ENCODE results near the gene MEF2A.
A peak's percentile ranks its signal among the peaks of the same experiment; 100 is the strongest.

MEF2A gene

DNA sequence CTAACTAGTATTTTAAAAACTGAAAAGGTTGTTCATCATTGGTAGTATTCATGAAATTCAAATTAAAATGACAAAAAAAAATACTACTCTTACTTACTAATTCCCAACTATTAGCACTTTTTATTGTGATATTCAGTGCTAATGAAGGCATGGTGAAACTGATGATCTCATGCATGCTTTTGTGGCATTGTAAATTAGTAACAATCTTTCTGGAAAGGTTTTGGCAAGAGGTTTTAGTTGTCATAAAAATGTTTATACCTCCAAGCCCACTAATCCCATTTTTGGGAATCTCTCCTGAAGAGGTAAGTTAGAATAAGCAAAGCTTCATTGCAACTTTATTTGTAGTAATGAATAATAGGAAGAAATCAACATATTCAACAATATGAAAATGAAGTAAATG, 114.5 kb downstream of the MEF2A start:
- in situ Hi-C loops (cut with MboI; ENCODE audit: low pct_unique_long_range_greater_than_20kb, low sequenced_read_pairs): no loop called here
- no peak for DNase-seq

GRCh38 chr15:99681990-99682389, 116.2 kb downstream of the MEF2A start:
- DNase-seq: no peak
- in situ Hi-C loops (cut with MboI; ENCODE audit: low pct_unique_long_range_greater_than_20kb, low sequenced_read_pairs): no loop called here

DNA sequence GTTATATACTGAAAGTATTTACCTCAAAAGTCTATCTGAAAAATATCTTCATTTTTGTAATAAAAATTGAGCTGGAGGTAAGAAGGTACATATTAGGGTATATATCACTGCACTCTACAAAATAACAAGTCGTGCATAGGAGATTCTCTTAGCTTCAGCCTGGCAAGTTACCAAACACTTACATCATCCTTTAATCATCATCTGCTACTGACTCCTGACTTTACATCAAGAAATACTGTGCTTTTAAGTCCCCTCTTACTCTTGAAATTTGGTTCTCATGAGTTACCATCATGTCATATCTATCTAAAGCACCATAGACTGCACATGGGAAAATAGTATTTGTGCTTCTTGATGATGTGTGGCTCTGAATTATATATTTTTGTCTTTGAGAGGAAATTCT, 116.7 kb downstream of the MEF2A start:
- in situ Hi-C loops (cut with MboI; ENCODE audit: low pct_unique_long_range_greater_than_20kb, low sequenced_read_pairs): no loop called here
- no peak for DNase-seq

GRCh38 chr15:99683000-99683670, 117.4 kb downstream of the MEF2A start:
- DNase-seq: no peak
- in situ Hi-C loops (cut with MboI; ENCODE audit: low pct_unique_long_range_greater_than_20kb, low sequenced_read_pairs): no loop called here

- in situ Hi-C loops (cut with MboI; ENCODE audit: low pct_unique_long_range_greater_than_20kb, low sequenced_read_pairs): no loop called here
- DNase-seq: no peak
Measured at GRCh38 chr15:99686290-99686689, 120.5 kb downstream of the MEF2A start.

- DNase-seq: no peak
- in situ Hi-C loops (cut with MboI; ENCODE audit: low pct_unique_long_range_greater_than_20kb, low sequenced_read_pairs): no loop called here
Measured at GRCh38 chr15:99692825-99693224, 127.0 kb downstream of the MEF2A start.

GRCh38 chr15:99696096-99696495, 130.3 kb downstream of the MEF2A start:
- in situ Hi-C loops (cut with MboI; ENCODE audit: low pct_unique_long_range_greater_than_20kb, low sequenced_read_pairs): no loop called here
- DNase-seq: no peak

- no peak for DNase-seq
- in situ Hi-C loops (cut with MboI; ENCODE audit: low pct_unique_long_range_greater_than_20kb, low sequenced_read_pairs): no loop called here
Measured at GRCh38 chr15:99702895-99703602, 137.3 kb downstream of the MEF2A start.

DNA sequence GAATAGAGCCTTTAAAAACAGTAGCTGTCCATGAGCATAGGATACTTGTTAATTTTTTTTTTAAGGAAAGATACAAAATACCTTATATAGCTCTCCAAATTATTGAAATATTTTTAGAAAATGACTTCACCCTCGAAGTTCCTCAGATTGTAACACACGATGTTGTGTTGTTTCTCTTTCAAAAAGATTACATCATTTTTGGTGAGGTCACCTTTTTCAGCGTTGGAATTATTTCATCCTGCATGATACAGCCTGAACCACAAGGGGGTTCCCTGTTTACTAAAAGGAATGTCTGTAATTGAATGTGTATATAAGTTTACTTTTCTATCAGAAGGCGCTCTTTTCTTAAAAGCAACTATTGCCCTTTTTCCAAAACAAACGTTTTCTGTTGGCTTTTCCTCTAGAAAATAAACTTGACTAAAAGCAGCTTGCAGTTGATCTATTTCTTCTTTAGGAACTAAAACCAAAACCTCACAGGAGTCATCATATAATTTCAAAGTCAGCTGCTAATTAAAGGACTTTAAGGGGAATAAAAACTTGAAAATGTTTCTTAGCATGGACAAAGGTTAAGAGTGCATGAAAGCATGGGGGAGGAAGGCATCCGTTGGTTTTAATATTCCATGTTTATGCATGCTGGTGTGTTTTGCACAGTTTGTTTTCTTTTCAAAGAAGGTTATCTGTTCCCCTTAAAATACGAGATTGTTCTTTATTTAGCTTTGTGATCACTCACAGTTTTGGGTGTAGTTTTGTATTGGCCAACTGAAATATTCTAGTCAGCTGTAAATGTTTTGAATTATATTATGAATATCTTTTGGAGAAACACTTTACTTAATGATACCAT, 138.0 kb downstream of the MEF2A start:
- DNase-seq: peak; percentile 74
- in situ Hi-C loops (cut with MboI; ENCODE audit: low pct_unique_long_range_greater_than_20kb, low sequenced_read_pairs): no loop called here

- DNase-seq: peak; percentile 82
- in situ Hi-C loops (cut with MboI; ENCODE audit: low pct_unique_long_range_greater_than_20kb, low sequenced_read_pairs): no loop called here
Measured at GRCh38 chr15:99704444-99704838, 138.7 kb downstream of the MEF2A start.

- in situ Hi-C loops (cut with MboI; ENCODE audit: low pct_unique_long_range_greater_than_20kb, low sequenced_read_pairs): no loop called here
- DNase-seq: no peak
Measured at GRCh38 chr15:99706557-99707303, 140.9 kb downstream of the MEF2A start.

DNA sequence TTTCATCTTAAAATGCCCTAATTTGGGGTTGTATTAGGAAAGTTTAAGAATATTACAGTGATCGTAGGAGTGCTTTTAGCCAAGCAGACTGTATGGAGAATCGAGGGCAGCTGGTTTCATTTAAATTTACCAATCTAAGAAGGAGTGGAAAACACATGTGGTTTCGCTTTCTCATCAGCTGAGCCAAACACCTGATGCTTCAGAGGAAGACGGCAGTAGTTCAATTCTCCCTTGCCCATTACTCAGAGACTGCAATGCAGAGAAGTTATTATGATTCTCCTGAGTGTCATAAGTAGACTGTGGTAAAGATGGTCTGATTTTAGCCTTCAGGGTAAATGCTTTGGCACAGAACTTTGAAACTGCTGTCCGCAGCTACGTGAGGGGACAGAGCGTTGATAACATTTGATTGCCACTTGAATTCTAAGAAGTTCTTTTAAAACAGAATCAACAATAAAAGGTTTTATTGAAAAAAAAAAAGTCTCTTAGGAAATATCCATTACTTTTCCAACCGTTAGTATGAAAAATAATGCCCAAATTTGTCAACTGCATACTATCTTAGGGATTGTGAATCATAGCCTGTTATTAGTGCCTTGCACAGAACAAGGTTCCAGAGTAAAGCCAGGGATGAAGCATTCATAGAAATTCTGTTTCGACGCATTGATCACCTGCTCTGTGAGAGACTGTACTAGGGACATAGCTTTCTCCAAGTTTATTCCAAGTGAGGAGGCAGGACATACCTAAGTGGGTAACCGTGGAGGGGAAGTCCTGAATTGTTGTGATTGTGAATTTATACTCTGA, 141.9 kb downstream of the MEF2A start:
- in situ Hi-C loops (cut with MboI; ENCODE audit: low pct_unique_long_range_greater_than_20kb, low sequenced_read_pairs): no loop called here
- DNase-seq: no peak

DNA sequence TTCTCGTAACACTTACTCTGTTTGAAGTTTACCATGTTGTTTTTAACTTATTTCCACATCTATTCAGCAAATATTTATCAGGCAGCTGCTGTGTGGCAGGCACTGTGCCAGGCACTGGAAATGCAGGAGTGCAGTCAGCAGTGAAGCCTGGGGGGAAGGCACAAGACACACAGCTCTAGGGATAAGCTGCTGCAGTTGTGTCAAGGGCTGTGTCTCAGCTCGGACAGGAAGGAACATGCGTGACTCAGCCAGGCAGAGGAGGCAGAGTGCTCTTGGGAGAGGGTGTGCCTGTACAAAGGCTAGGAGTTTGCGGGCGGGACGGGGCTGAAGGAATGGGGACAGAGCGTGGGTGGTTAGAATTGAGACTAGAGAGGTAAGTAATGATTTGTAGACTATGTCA, 142.8 kb downstream of the MEF2A start:
- DNase-seq: no peak
- in situ Hi-C loops (cut with MboI; ENCODE audit: low pct_unique_long_range_greater_than_20kb, low sequenced_read_pairs): no loop called here

DNA sequence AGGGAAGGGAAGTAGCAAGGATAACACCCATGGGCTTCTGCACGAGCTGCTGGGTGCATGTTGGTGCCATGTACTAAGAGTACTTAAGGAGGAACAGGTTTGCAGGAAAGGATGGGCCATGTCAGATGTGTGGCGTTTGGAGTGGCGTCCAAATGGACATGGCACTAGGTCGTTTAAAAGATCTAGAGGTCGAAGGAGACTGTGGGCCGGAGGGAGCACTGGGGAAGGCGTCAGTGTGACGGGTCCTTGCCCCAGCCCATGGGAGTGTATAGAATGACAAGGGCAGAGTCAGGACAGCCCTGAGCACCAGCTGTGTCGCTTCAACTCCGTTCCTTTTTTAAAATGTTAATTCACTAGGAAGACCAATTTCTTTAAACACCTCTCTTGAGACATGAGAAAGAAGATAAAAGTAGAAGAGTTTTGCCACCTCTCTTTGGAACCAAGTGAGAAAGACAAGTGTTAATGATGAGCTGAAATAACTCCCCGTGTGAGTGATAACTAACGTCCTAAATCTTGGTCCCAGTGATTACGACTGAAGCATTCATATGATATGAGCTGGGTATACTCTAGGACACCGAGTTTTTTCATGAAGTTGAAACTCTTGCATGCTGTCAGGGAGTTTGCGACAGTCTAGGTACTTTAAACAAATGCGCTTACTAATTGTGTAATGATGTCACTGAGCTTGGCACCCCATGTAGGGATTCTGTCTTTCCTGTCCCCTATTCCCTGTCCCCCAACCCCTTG, 143.6 kb downstream of the MEF2A start:
- in situ Hi-C loops (cut with MboI; ENCODE audit: low pct_unique_long_range_greater_than_20kb, low sequenced_read_pairs): no loop called here
- DNase-seq: no peak

DNA sequence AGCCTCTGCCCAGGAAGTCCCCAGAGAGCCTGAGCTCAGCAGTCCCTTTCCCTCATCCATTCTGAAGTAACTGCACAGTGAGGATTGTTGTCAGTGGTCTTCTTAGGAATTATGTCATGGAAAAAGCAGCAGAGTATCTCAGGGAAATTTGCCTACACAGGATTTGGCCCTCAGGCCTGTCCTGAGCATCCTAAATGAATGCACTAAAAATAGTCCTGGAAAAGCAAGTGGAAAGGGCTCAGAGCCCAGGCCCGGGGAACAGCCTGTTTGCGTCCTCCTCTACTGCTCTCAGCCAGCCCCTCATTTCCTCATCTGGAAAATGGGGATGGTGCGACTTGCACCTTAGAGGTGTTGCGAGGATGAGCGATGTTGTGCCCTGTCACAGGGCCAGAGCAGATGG, 145.8 kb downstream of the MEF2A start:
- no peak for DNase-seq
- in situ Hi-C loops (cut with MboI; ENCODE audit: low pct_unique_long_range_greater_than_20kb, low sequenced_read_pairs): no loop called here

DNA sequence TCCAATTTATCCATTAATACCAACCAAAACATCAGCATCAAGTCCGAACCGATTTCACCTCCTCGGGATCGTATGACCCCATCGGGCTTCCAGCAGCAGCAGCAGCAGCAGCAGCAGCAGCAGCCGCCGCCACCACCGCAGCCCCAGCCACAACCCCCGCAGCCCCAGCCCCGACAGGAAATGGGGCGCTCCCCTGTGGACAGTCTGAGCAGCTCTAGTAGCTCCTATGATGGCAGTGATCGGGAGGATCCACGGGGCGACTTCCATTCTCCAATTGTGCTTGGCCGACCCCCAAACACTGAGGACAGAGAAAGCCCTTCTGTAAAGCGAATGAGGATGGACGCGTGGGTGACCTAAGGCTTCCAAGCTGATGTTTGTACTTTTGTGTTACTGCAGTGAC, 146.6 kb downstream of the MEF2A start:
- DNase-seq: no peak
- in situ Hi-C loops (cut with MboI; ENCODE audit: low pct_unique_long_range_greater_than_20kb, low sequenced_read_pairs): no loop called here

DNA sequence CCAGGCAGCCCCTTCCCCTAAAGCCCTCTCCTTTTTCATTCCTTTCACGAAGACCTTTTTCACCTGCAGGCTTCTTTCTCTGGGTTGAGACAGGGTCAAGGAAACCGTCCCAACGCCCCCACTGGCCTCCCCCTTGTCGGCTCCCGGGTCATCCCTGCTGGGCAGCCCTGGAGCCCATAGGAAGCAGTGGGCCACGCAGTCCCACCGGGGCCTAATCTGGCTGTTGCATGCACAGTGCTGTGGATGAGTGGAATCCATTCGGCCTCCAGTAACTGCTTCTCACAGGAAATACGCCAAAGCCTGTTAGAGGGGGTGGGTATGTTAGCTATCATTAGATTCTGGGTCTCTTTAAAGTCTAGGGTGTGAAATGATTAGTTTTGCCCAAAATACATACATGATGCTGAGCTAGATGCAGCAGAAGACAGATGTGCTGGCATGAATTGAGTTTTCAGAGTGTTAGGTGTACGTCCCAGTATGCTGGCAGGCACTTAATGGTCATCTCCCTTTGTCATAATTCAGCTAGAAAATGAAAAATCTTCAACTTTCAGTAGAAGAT, 150.8 kb downstream of the MEF2A start:
- in situ Hi-C loops (cut with MboI; ENCODE audit: low pct_unique_long_range_greater_than_20kb, low sequenced_read_pairs): no loop called here
- no peak for DNase-seq
